Stimulated activated CD8-positive, alpha-beta memory T cell treated with anti-CD3 and anti-CD28 coated beads, Interleukin-15, amount 100 ng/mL, for 48 hours (primary cell): ENCODE measurements around the gene PSMB10.
"Not testable (repeated sequence)": the region's sequence is repeated elsewhere in the genome, so short reads cannot be mapped to it uniquely, and the experiment has no call there.

Experiments used
- DNase-seq, 2 donors: peaks; one replicate each; pipeline ENCODE4 v3.0.0-alpha.2; 2020; ENCODE audit warnings: low read depth in 2 of 2

PSMB10 gene

GRCh38 chr16:67927131-67927941, 9.3 kb downstream of the PSMB10 start:
- DNase-seq = no peak

- no peak for DNase-seq
Observed at GRCh38 chr16:67926181-67926750, 10.4 kb downstream of the PSMB10 start.

GRCh38 chr16:67924140-67924906, 12.3 kb downstream of the PSMB10 start:
- DNase-seq = no peak

- DNase-seq = no peak
Observed at GRCh38 chr16:67923414-67924116, 13.1 kb downstream of the PSMB10 start.

- DNase-seq = no peak
Observed at GRCh38 chr16:67922740-67923139, 13.9 kb downstream of the PSMB10 start.

GRCh38 chr16:67922221-67922620, 14.4 kb downstream of the PSMB10 start:
- no peak for DNase-seq

- DNase-seq = no peak
Observed at GRCh38 chr16:67919622-67920221, 16.9 kb downstream of the PSMB10 start.

- peak in 1 of 2 donors; percentile 46 for DNase-seq
Observed at GRCh38 chr16:67917852-67918236, 18.8 kb downstream of the PSMB10 start.

- DNase-seq = no peak
Observed at GRCh38 chr16:67917140-67917851, 19.4 kb downstream of the PSMB10 start.

GRCh38 chr16:67915831-67916723, 20.6 kb downstream of the PSMB10 start:
- DNase-seq = no peak

GRCh38 chr16:67915496-67915769, 21.2 kb downstream of the PSMB10 start:
- not testable (repeated sequence) for DNase-seq

GRCh38 chr16:67914758-67915495, 21.7 kb downstream of the PSMB10 start:
- no peak for DNase-seq

- peak in 1 of 2 donors; percentile 25 for DNase-seq
Observed at GRCh38 chr16:67910158-67910557, 26.5 kb downstream of the PSMB10 start.

GRCh38 chr16:67909056-67909742, 27.5 kb downstream of the PSMB10 start:
- DNase-seq = no peak

GRCh38 chr16:67907397-67908180, 29.1 kb downstream of the PSMB10 start:
- DNase-seq = no peak

- DNase-seq = no peak
Observed at GRCh38 chr16:67902831-67903230, 33.8 kb downstream of the PSMB10 start.

- DNase-seq = no peak
Observed at GRCh38 chr16:67901734-67902133, 34.9 kb downstream of the PSMB10 start.

GRCh38 chr16:67897231-67897630, 39.4 kb downstream of the PSMB10 start:
- no peak for DNase-seq
